NCI-H345 treated with DMSO at 0.1 percent for 48 hours (cell line): Measurements from ENCODE around the gene S100A8.
"Not testable (repeated sequence)": the region's sequence is repeated elsewhere in the genome, so short reads cannot be mapped to it uniquely, and the experiment has no call there.

ENCODE experiments used
- DNase-seq: peaks from one replicate; lab custom pipeline; 2025; ENCODE audit not compliant: unreplicated experiment; lab: John Stamatoyannopoulos, UW

The S100A8 gene

GRCh38 chr1:153417136-153417888, 26.4 kb upstream of the S100A8 start:
- no peak for DNase-seq

DNA sequence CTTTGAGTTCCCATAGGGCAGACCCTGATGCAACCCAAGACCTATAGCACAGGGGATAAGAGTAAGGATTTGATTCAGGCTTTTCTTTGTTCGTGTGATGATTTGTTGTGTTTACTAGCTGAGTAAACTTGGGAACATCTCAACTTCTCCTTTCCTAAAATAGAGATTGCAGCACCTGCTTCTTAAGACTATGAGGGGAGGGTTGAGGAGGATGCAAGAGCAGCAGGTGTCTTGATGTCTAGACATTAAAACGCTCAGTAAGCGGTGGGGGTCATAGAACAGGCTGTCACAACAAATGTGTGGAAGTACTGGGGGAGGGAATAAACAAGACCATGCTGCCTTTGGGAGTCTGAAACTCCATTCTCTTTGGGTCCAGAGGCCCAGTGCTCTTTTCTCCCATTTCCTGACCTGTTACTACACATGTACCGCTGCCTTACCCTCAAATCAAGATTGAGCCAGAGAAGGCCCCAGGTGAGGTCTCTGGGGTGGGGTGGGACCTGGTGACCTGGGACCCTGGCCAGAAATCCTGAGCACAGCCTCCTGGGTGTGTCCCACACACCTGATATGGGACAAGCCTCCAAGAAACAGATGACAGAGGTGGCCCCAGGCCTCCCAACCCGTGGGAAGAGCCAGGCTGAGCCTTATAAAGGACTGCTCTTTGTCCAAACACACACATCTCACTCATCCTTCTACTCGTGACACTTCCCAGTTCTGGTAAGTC, 25.1 kb upstream of the S100A8 start, which contains the start of gene S100A7A:
Gene S100A7A (plus strand): TSS at position 671 of the 721 bp plus-strand sequence. CDS start 1,563 bp downstream, outside the sequence.
- DNase-seq: no peak

DNA sequence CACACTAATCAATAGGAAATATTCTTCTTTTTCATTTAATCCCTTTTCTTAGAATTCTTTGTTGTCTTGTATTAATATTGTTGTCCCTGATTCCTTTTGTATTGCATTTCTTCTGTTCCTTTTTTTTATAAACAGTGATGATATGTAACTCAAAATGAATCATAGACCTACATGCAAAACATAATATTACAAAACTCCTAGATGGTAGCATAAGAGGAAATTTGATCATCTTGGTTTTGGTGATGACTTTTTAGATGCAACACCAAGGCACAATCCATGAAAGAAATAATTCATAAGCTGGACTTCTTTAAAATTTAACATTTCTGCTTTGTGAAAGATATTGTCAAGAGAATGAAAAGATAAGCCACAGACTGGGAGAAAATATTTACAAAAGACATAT, 23.1 kb upstream of the S100A8 start:
- DNase-seq: not testable (repeated sequence)

DNA sequence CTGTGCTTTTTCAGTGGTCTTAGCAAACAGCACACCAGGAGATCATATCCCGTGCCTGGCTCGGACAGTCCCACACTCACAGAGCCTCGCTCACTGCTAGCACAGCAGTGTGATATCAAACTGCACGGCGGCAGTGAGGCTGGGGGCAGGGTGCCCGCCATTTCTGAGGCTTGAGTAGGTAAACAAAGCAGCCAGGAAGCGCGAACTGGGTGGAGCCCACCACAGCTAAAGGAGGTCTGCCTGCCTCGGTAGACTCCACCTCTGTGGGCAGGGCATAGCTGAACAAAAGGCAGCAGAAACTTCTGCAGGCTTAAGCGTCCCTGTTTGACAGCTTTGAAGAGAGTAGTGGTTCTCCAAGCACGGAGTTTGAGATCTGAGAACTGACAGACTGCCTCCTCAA, 16.4 kb upstream of the S100A8 start:
- not testable (repeated sequence) for DNase-seq

- not testable (repeated sequence) for DNase-seq
Measured at GRCh38 chr1:153405825-153406599, 15.1 kb upstream of the S100A8 start.

GRCh38 chr1:153404768-153405167, 13.9 kb upstream of the S100A8 start:
- no peak for DNase-seq

DNA sequence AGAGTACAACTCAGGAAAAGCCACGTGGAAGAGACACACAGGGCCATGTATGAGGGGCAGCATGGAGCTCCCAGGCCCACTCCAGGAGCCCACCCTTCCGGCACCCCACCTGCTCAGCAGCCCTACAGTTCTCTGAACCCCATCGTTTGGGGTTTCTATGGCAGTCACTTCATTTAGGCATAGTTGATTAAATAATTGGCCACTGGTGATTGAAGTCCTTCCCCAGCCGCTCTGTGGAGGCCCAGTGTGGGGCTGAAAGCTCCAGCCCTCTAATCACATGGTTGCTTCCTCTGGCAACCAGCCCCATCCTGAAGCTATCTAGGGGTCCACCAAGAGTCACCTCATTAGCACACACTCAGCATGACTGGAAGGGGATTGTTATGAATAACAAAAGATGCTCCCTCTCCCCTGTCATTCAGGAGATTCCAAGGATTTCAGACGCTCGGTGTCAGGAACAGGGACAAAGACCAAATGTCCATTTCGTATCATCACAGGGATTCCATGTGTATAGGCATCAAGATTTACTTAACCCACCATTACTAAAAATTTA, 13.3 kb upstream of the S100A8 start:
- DNase-seq: no peak

DNA sequence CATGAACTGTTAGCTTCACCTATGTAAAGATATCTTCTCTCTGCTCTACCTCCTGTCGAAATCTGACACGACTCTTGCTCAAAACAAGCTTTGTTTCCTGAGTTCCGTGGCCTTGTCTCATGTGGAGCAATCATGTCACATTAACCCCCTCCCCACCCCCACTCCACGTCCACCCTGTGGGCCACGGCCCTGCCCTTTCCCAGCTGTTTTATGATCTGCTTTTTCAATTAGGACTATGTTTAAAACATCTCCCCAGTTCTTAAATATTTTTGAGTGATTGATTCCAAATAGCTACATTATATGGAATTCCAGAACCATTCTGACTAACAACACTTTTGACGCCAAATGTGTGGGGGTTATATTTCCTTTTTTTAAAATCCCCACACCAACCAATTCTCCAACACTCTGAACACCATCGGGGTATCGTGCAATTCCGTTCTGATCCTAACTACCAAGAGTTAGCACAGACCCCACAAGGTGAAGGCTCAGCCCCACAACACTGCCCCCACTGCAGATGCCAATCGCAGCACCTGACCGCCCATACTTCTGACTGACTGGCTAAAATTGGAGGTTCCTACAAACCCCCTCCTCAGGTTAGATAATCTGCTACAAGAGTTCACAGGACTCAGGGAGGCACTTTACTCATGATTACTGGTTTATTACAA, 12.7 kb upstream of the S100A8 start:
- no peak for DNase-seq

- no peak for DNase-seq
Measured at GRCh38 chr1:153402226-153402625, 11.4 kb upstream of the S100A8 start.

DNA sequence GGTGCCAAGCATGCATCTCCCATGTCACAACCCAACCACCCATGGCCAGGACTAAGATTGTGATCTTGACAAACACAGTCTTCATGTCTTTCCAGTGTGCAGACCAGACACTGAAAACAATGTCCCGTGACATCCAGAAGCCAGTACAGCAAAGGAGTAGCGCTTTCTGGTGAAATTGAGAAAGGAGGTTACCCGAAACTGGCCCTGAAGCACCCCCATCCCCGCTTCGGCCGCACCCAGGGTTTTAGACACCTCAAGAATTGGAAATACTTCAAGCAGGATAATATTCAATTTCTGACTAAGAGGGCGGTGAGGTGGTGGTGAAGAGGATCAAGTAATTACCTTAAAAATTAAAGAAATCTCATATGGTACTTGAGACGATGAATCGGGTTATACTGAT, 10.6 kb upstream of the S100A8 start:
- no peak for DNase-seq

DNA sequence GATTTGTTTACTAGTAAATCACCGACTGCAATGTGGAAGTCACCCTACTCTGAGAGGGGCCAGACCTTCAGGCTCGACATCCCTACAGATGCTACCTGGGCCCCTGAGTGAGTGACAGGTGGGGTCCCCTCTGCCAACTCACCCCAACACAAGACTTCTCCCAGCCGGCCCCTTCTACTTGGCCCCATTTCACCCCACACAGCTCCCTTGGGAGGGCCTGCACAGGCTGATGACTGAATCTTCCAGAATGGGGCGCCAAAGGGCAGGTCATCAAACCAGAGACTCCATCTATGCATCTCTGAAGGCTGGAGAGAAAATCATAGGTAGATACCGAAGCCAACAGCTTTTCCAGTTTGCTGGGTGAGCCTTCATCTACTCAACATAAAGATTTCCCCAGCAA, 9.4 kb upstream of the S100A8 start:
- peak; percentile 29 for DNase-seq

DNA sequence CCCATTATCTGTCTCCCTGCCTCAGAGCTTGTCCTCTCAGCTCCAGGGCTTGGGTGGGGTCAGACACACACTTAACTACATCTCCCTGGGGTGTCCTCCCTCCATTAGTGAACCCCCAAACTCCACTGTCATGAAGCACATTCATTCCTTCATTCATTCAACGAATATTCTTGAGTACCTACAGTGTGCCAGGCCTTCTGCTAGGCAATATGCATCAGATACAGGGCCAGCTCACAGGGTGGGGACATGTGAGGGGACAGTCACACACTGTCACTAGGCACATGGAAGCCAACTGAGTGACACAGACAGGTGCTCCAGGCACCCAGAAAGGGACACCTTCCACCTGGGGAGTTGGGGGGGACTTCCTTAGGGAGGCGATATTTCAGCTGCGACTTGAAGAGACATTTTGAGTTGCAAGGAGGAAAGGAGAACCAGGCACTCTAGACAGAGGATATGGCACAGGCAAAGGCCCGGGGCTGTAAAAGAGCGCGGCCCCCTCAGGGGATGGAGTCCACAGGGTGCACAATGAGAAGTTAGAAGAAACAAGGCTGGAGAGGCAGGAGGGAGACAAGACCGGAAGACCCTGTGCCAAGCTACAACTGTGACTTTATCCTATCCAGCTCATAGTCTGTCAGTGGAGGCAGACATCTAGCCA, 8.7 kb upstream of the S100A8 start:
- DNase-seq: no peak

DNA sequence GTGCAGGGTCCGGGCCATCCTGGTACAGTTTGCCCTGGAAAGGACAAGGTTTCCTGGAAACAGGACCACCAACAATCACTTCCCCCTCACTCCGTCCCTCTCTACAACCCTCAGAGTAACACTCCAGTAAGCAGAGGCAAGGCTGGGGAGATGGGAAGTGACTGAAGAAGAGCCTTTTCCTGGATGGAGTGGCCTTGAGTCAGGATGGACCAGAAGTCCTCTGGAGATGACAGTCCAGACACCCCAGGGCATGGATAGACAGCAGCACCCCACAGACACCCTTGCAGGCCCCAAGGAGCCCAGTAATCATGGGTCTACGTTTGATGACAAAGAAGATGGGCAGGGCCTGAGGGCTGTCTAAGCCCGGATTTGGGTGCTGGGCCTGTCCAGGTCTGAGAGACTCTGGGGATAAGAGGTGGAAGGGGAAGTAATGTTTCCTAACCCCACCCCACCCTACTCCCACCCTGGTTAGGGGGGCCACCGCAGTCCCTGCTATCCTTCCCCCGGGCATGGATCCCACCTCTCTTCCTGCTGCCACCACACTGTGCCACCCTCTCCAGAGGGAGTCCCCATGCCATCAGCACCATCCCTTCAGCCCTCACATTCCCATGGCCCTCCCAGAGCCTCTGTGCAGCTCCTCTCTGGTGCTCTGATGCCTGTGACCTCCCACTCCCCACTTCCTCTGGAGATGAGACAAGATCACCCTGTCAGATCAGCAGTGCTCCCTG, 7.2 kb upstream of the S100A8 start:
- DNase-seq: no peak

DNA sequence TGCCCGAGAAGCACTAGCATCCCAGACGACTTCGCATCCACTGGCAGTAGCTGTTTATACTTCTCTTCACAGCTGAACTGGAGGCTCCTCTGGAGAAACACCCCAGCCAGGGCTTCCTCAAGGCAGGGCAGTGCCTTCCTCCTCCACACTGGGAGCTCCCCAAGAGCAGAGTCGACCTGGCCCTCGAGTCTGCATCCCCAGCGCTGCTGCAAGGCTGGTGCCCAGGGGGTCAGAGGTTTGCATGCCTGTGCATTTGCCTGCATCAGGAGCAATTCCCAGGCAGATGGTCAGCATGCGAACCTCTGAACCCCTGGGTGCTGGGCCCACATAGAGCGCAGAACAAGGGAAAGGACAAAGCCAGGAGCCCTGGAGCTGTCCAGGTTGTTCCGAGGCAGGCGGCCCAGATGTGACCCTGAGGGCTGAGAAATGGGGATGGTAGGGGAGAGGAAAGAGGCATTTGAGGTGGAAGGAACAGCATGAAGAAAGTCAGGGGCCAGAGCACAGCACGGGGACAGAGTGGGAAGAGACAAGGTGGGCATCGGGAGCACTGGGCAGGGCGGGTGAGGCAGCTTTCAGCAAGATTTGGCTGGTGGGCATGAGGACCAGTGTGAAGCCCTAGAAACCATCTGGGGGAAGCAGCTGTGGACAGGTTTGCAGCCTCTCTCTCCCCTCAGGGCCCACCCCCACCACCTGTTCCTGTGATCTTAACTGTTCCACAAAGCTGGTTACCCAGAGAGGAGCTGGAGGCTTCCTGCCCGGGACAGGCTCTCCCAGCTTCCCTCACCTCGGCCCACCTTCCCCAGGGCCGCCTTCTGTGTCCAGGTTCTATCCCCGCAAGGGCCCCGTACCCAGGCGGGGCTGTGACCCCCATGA, 6.4 kb upstream of the S100A8 start:
- DNase-seq: no peak

DNA sequence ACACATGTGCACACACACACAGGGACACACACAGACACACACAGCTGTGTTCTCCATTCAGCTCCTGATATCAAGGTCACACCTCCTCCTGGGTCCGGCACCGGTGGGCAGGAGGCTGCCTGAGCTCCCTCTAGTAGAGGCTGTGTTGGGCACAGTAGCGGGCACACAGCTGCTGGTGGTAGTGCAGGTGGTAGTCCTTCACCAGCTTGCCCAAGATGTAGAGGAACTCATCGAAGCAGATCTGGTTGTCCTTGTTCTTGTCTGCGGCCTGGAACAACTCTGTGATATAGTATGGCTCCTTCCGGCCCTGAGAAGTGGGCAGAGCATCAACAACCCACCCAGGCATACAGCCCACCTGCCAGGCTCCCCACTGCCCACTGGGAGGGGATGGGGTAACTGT, 5.6 kb upstream of the S100A8 start:
- no peak for DNase-seq

DNA sequence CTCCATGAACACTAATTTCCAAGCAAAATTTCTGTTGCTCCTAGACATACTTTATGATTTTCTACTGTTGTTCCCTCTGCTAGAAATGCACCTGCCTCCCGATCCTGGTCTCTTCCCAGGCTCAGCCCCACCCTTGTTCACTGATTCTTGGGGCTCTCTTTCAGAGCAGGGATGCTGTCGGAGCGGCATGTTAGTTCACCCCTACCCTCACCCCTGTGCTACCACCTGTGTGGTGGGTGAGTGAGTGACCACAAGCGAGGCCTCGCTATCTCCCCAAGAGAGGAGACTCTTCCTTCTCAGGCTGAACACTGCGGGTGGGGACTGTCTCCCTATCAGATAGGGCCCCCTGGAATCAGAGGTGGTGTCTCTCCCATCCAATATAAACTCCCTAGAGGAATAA, 4.9 kb upstream of the S100A8 start:
- DNase-seq: no peak

GRCh38 chr1:153395136-153395685, 4.3 kb upstream of the S100A8 start:
- no peak for DNase-seq

- no peak for DNase-seq
Measured at GRCh38 chr1:153394391-153394790, 3.5 kb upstream of the S100A8 start.
